LNCaP clone FGC (cell line): ENCODE results near the gene PRRT4.

Experiments
- DNase-seq: peaks from one replicate; pipeline ENCODE4 v3.0.0-alpha.2; 2011; ENCODE audit warnings: low read depth
- H3K4me3 ChIP-seq: 2 replicates; pipeline ENCODE4 v1.5.1; 2011; ENCODE audit warnings: mild to moderate bottlenecking, low read depth, low read length, control low read depth
- TF ChIP-seq, protein P1 (sequence below): IDR thresholded peaks from 2 replicates; pipeline ENCODE4 v1.5.1; 2012; ENCODE audit warnings: mild to moderate bottlenecking; ENCODE audit not compliant: control insufficient read depth, insufficient read depth; ENCODE audit errors: extremely low read depth

Gene PRRT4

DNA sequence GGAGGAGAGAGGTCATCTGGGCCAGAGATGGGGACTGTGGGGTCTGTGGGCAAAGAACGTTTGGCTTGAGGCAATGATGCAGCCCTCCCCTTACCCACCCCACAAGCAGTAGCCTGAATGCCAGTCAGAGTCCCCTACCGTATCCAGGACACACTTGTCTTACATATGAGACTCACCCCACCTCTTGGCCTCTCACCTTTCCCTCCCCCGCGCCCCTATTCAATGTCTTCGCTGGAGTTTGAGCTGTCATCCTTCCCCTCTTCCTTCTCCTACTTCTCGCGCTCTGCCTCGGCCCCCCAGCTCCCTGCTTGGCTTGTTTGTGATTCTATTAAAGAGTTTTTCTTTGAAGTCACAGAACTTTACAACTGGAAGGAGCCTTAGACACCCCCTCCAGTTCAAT, 8.9 kb downstream of the PRRT4 start:
- no peak overlapping the region for H3K4me3 ChIP-seq
- TF ChIP-seq, protein P1, sequence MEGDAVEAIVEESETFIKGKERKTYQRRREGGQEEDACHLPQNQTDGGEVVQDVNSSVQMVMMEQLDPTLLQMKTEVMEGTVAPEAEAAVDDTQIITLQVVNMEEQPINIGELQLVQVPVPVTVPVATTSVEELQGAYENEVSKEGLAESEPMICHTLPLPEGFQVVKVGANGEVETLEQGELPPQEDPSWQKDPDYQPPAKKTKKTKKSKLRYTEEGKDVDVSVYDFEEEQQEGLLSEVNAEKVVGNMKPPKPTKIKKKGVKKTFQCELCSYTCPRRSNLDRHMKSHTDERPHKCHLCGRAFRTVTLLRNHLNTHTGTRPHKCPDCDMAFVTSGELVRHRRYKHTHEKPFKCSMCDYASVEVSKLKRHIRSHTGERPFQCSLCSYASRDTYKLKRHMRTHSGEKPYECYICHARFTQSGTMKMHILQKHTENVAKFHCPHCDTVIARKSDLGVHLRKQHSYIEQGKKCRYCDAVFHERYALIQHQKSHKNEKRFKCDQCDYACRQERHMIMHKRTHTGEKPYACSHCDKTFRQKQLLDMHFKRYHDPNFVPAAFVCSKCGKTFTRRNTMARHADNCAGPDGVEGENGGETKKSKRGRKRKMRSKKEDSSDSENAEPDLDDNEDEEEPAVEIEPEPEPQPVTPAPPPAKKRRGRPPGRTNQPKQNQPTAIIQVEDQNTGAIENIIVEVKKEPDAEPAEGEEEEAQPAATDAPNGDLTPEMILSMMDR: no peak
- no peak for DNase-seq

DNA sequence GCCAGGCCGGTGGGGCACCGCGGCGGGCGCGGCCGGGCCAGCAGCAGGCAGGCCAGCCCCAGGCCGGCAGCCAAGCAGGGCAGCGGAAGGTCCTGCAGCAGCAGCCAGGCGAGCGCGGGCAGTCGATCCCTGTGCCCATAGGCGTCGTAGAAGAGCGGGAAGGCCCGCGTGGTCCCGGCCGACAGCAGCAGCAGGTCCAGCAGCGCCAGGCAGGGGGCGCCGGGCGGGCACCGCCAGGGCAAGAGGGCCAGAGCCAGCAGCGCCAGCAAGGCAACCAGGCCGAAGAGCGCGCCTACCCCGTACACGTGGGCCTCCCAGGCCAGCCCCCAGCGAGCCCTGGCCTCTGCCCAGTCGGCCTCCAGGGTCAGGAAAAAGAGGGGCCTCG, 9.3 kb downstream of the PRRT4 start:
- H3K4me3 ChIP-seq: no peak overlapping the region
- TF ChIP-seq, protein P1: 0 out of 2 replicates have a peak, but pooled peaks have one; percentile 10
- DNase-seq: no peak

DNA sequence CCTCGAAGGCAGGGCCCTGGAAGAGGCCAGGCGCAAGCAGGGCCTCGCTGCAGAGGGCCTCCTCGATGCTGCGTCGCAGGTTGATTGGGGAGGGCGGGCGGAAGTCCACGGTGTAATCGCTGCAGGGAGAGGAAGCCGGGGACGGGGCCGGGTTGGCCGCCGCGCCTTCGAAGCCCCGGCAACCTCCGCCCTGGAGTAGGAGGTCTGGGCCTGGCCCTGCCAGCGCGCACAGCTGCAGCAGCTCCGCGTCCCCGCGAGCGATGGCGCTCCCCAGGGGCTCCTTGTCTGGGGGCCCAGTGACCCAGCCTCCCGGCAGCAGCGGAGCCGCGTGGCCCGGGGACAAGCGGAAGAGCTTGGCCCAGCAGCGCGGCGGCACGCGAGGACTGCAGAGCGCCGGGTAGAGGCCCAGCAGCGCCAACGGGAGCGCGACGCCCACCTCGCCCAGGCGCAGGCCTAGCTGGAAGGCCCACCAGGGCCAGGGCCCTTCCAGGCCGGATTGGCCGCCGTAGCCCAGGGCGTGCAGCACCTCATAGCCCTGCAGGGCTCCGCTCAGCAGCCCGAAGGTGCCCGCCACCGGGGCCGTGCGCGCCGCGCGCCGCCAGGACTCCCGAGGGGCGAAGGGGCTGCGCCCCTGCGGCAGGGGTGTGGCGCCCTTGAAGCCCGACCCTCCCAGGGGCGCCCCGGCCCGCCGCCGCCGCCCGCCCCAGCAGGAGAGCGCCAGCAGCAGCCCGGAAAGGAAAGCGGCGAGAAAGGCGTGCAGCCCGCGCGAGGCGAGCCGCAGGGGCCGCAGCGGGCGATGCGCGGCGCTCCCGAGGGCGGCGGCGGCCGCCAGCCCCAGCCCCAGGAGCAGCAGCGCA, 10.0 kb downstream of the PRRT4 start:
- DNase-seq: no peak
- H3K4me3 ChIP-seq: no peak overlapping the region
- TF ChIP-seq, protein P1: no peak

DNA sequence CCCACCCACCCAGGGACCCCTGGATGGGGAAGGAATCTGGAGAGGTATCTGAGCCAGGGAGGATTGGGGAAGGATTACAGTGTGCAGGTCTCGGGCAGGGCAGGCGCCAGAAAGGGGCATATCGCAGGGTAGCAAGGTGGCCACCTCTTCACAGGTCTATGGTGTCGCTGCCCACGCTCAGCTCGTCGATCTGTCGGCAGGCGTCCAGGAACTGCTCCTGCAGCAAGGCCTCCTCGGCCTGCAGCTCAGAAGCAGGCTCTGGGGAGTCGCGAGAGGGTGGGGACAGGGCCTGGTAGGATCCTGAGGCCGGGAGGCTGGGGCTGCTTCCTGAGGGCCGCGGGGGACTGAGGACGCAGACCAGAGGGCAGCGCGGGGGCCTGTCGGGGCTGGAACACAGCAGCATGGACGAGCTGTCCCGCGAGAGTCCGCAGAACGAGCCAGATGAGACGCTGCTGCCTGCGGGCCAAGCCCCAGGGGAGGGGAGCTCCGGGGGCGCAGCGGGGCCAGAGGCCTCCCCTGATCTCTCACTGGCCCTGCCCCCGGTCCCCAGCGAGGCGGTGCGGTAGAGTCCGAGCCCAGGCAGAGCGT, 10.7 kb downstream of the PRRT4 start:
- no peak overlapping the region for H3K4me3 ChIP-seq
- DNase-seq: no peak
- TF ChIP-seq, protein P1: no peak

DNA sequence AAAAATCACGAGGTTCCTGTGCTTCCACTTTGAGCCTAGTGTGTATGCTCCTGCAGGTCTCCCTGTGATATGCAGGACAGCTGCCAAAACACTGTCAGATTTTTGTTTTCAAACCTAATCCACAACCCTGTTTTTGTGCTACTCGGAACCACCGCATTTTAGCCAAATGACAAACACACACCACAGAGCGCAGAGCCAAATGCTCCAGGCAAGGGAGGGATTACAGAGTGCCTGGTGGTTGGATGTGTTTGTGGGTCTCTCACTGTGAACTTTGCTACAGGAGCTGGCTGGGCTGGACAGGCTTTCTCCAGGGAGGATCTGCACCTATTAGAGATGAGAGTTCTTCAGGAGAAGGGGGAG, 12.0 kb downstream of the PRRT4 start:
- no peak overlapping the region for H3K4me3 ChIP-seq
- TF ChIP-seq, protein P1: no peak
- no peak for DNase-seq

DNA sequence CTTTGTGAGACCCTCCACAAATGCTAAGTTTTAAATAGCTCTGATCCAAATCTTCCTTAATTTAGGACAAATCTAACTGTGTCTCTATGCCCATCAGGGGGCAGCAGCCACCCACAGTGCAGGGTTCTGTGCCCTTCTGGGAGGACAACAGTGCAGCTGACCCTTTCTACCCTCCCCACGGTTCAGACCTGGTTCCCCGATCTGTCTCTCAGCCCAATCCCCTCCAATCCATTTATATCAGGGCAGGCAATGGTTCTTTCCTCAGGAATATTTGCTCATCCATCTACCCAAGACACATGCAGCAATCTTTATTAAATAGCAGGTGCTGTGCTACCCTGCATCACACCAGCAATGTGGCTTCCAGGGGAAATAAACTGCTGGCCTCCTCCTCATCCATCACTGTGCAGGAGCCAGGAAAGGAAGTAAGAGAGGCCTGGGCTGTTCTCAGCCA, 13.8 kb downstream of the PRRT4 start:
- TF ChIP-seq, protein P1: peak; percentile 88
- peak; percentile 8 for DNase-seq
- no peak overlapping the region for H3K4me3 ChIP-seq
